ENCODE data around the gene XPO6.

XPO6 gene

GRCh38 chr16:28207399-28207798, 4.4 kb downstream of the XPO6 start:
- DNase-seq: no peak

- DNase-seq: no peak
These were observed 5.8 kb downstream of the XPO6 start for GRCh38 chr16:28205974-28206373.

- no peak for DNase-seq
These were observed 6.5 kb downstream of the XPO6 start for GRCh38 chr16:28205117-28205899.

GRCh38 chr16:28204622-28205021, 7.1 kb downstream of the XPO6 start:
- no peak for DNase-seq

- no peak for DNase-seq
These were observed 7.6 kb downstream of the XPO6 start for GRCh38 chr16:28204204-28204603.

GRCh38 chr16:28202147-28202746, 9.5 kb downstream of the XPO6 start:
- no peak for DNase-seq

- DNase-seq: no peak
These were observed 11.1 kb downstream of the XPO6 start for GRCh38 chr16:28200661-28201060.

GRCh38 chr16:28196387-28196987, 15.3 kb downstream of the XPO6 start:
- no peak for DNase-seq

- DNase-seq: no peak
These were observed 15.9 kb downstream of the XPO6 start for GRCh38 chr16:28195859-28196258.

- DNase-seq: no peak
These were observed 18.0 kb downstream of the XPO6 start for GRCh38 chr16:28193530-28194423.

GRCh38 chr16:28192806-28193529, 18.8 kb downstream of the XPO6 start:
- no peak for DNase-seq

- peak; percentile 56 for DNase-seq
These were observed 20.3 kb downstream of the XPO6 start for GRCh38 chr16:28191364-28191960.

GRCh38 chr16:28189245-28189644, 22.5 kb downstream of the XPO6 start:
- DNase-seq: no peak

- DNase-seq: no peak
These were observed 23.5 kb downstream of the XPO6 start for GRCh38 chr16:28188085-28188916.

- DNase-seq: no peak
These were observed 24.2 kb downstream of the XPO6 start for GRCh38 chr16:28187595-28188004.

- no peak for DNase-seq
These were observed 25.0 kb downstream of the XPO6 start for GRCh38 chr16:28186752-28187151.

- DNase-seq: no peak
These were observed 26.1 kb downstream of the XPO6 start for GRCh38 chr16:28185696-28186095.

GRCh38 chr16:28184625-28185024, 27.1 kb downstream of the XPO6 start:
- no peak for DNase-seq

GRCh38 chr16:28183930-28184329, 27.8 kb downstream of the XPO6 start:
- DNase-seq: no peak

GRCh38 chr16:28183484-28183883, 28.3 kb downstream of the XPO6 start:
- no peak for DNase-seq

- no peak for DNase-seq
These were observed 29.0 kb downstream of the XPO6 start for GRCh38 chr16:28182801-28183200.

All from DMS79 treated with DMSO at 0.1 percent for 48 hours (cell line).